HG03558 (cell line): ENCODE measurements around the gene MGAT5B.
"Not testable (repeated sequence)": the region's sequence is repeated elsewhere in the genome, so short reads cannot be mapped to it uniquely, and the experiment has no call there.

Experiments used
- ATAC-seq: cut with Tn5 transposase; IDR thresholded peaks from one replicate; pipeline ENCODE4 v1.9.1; 2021; ENCODE audit warnings: moderate number of reproducible peaks; ENCODE audit not compliant: unreplicated experiment; ENCODE audit errors: extremely low read depth

Gene MGAT5B, protein sequence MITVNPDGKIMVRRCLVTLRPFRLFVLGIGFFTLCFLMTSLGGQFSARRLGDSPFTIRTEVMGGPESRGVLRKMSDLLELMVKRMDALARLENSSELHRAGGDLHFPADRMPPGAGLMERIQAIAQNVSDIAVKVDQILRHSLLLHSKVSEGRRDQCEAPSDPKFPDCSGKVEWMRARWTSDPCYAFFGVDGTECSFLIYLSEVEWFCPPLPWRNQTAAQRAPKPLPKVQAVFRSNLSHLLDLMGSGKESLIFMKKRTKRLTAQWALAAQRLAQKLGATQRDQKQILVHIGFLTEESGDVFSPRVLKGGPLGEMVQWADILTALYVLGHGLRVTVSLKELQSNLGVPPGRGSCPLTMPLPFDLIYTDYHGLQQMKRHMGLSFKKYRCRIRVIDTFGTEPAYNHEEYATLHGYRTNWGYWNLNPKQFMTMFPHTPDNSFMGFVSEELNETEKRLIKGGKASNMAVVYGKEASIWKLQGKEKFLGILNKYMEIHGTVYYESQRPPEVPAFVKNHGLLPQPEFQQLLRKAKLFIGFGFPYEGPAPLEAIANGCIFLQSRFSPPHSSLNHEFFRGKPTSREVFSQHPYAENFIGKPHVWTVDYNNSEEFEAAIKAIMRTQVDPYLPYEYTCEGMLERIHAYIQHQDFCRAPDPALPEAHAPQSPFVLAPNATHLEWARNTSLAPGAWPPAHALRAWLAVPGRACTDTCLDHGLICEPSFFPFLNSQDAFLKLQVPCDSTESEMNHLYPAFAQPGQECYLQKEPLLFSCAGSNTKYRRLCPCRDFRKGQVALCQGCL

DNA sequence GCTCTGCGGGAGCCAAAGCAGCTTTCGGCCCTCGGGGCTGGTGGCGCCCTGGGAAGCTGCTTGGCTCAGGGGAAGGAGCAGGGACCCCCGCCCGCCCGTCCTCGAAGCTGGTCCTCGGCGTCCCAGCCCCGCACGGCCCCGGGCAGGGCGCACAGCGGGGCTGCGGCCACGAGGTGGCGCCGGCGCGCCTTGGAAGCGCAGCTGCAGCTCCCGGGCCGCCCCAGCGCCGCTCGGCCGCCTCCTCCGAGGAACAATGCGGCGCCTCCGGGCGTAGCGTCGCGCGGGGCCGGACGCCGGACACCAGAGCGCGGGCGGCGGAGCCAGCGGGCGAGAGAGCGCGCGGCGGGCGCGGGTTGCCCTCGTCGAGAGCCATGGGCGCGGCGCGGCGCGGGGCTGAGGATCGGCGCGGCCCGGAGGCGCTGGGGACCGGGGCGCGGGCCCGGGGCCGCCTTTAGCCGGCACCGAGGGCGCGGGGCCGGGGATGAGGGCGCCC lies at the start of gene MGAT5B:
Gene MGAT5B (plus strand): TSS at position 229 of the 493 bp plus-strand sequence. CDS start 626 bp downstream, outside the sequence.
- no peak for ATAC-seq

DNA sequence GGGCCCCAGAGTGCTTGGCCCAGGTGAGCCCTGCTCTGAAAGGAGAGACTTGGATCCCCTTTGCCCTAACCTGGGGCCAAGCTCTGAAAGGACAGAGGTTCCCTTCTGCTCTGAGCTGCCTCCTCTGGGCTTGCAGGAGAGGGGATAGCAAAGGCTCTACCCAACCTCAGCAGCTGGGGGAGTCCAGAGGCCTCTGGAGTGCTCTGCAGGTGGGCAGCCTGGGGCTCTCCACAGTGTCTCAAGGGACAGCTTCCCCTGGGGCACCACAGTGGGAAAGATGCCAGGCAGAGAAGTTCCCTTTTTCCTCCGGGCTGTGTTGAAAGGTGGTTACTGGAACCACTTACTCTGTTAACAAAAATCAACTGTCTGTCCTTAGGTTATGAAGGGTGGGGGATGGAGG lies 48.2 kb upstream of the MGAT5B start:
- ATAC-seq = no peak

DNA sequence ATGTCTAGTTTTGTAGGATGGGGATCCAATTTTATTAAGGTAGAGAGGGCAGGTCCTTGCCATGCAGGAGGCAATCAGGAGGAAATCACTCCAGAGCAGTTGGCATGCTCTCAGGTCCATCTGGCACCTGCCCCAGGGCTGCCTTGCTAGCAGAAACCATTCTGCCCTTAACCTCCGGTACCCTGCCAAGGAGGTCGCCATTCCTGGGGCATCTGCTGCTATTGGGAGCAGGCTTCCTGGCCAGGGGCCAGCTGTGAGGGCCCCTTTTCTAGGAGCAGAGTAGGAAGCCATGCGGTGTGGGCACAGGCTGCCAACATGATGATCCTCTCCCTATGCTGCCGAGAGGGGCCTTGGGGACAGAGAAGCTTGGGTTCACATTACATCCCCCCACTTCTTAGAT lies 47.6 kb upstream of the MGAT5B start:
- ATAC-seq = no peak

DNA sequence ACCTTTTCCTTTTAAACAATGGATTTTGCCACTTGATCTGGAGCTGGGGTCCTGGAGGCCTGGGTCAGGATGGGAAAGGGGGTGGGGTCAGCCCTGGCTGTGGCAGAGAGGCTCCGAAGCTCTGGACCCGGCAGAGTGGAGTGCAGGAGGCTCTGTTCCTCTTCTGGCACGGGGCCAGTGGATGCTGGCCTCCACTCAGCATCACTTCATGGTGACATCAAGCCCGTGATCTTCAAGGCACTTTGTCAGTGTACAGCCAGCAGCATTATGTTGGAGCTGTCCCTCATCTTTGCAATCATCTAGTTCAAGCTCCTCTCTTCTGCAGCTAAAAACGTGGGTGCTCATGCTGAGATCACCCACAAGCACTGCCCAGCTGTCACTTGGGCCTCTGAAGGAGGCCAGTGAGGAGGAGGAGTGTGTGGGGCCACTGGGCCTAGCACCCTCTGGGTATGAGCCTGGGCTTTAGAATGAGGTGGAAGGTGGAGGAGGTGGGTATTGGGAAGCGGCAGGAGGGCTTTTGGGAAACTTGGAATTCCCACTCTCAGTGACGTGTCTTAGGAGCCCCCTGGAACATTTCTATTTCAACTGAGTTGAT lies 45.9 kb upstream of the MGAT5B start:
- ATAC-seq = no peak

DNA sequence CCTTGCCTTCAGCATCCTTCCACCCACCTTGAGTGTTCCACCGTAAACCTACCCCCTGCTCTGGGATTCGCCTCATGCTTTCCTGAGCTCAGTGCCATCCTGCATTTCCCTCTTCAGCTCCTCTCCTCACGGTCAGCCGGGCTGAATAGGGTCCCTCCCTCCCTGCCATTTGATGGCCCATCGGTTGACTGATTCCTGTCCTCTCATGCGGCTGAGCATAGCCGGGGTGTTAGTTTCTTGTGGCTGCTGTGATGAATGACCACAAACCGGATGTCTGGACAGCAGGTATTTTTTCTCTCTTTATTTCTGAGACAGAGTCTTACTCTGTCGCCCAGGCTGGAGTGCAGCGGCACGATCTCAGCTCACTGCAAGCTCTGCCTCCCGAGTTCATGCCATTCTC lies 44.1 kb upstream of the MGAT5B start:
- no peak for ATAC-seq

DNA sequence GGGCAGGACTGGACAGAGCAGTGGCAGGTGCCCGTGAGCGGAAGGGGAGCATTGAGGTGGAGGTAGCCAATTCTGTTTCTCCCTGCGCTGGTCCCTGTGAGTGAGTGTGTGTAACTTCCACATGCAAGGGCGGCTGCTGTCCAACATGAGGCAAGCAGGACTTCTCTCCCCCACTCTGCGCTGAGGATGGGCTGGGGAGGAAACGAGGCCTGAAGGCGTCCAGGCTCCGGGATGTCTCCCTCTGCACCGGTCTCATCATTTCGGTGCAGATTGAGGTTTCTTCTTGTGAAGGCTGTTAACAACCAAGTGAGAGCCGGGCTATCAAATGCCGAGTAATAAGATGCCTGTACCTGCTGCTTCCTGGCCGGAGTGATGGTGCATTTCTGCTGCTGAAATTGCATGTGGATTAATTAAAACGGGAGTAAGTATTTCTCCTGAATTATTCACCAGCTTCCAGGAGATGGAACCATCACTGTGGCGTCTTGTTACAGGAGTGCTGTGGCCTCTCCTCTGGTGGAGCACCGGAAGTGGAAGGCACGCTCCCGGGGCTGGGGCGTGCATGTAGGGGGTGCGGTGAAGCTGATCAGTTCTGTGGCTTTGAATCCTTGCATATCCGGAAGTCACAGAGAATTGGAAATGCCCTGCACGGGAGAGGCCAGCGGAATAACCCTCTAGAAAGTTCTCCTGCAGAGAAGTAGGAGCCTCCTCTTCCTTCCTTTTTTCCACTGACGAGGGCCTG lies 41.7 kb upstream of the MGAT5B start:
- no peak for ATAC-seq

DNA sequence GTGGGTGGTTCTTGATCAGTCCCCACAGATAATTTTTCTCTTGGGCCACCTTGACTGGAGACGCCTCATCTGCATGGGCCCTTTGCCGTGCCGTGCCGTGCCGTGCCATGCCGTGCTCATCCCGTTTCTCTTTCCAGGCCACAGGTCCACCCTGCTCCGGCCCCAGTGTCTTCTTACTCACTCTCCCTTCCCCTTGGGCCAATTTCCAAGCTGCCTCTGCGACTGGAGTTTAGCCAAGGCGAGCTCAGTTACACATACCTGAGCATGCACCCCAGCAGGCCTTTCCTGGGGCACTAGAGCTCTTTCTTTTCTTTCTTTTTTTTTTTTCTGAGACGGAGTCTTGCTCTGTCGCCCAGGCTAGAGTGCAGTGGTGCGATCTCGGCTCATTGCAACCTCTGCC lies 40.5 kb upstream of the MGAT5B start:
- no peak for ATAC-seq

DNA sequence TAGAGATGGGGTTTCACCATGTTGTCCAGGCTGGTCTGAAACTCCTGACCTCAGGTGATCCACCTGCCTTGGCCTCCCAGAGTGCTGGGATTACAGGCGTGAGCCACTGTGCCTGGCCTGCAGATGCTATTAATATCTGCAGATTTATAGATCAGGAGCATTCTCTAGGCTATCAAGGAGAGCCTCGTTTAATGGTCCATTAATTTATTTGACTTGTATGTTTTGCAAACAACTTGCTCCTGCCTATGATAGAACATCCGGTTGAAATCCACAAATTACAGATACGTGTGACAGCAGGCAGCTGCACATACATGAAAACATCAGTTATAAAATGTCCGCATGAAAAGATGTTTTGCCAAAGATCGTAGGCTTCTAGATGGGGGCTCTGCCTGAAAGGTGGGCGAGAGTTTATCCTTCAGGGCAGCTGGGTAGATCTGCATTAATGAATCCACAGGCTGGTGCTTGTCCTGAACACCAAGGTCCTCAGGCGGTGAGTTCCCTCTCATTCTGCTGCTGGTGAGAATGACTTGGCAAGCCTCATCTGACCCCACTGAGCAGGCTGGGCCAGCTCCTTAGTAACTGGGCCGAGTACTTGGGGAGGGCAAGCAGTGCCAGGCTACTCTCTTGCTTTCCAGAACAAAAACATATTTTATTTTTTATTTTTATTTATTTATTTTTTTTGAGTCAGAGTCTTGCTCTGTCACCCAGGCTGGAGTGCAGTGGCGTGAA lies 37.1 kb upstream of the MGAT5B start:
- ATAC-seq = no peak

DNA sequence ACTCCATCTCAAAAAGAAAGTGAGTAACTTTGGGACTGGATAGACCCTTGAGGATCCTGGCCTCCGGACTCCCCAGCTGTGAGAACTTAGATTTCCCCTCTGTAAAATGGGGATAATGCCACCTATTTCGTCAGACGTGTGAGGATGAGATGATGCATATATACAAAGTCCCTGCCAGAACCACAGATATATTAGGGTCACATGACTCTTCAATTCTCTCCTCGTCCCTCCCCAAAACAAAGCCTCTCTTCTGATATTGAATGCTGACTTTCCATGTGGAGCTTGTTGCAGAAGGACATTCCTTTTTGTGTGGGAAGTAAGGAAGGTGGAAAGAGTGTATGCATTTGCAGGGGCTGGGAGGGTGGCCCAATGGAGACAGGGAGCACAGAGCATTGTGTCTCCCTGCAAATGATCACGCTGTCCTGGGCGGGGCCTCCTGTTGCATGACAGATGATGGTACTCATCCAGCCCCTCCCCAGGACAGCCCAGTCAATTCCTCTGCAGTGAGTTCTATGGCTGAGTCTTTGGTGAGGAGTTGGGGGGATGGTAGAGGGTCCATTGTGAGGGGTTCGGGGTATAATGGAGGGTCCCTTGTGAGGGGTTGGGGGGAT lies 35.1 kb upstream of the MGAT5B start:
- ATAC-seq = no peak

DNA sequence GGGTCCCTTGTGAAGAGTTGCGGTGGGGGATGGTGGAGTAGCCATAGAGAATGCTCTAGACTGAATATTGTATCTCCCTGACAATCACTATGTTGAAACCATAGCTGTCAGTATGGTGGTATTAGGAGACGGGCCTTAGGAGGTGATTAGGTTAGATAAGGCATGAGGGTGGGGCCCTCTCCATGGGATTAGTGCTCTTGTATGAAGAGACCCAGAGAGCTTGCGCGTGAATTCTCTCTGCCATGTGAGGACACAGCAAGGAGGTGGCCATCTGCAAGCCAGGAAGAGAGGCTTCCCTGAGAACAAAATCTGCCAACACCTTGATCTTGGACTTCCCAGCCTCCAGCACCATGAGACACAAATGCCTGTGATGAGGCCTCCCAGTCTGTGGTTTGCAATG lies 34.5 kb upstream of the MGAT5B start:
- no peak for ATAC-seq

DNA sequence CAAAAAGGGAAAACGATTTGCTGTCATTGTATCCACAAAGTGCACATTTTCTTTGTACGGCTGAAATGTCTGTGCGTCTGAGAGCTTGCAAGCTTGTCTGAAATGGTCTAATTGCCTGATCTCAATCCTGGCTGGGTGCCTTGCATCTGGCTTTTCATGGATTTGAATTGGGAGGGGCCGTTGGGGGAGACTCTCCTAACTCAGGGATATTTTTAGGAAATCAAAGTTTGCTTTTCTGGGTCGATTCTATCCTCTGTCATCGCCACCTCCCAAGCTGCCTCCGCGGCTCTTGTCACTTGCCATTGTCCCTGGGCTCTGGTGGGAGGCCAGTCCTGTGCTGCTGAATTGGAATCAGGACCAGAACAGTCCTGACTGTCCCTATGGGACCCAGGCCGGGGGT lies 33.3 kb upstream of the MGAT5B start:
- no peak for ATAC-seq

DNA sequence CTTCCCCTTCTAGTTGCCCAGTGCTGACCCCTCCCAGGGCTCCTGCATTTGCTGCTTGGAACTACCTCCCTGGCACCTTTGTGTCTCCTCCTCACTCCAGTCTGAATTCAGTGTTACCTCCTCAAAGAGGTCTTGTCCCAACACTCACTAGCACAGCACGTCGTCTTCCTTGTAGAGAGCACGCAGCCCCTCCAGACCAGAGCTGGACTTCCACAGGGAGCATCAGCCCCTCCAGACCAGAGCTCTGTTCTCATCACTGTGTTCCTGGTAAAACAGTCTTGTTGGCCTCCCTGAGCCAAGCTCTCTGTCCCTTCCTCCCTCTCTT lies 27.8 kb upstream of the MGAT5B start:
- ATAC-seq = no peak

DNA sequence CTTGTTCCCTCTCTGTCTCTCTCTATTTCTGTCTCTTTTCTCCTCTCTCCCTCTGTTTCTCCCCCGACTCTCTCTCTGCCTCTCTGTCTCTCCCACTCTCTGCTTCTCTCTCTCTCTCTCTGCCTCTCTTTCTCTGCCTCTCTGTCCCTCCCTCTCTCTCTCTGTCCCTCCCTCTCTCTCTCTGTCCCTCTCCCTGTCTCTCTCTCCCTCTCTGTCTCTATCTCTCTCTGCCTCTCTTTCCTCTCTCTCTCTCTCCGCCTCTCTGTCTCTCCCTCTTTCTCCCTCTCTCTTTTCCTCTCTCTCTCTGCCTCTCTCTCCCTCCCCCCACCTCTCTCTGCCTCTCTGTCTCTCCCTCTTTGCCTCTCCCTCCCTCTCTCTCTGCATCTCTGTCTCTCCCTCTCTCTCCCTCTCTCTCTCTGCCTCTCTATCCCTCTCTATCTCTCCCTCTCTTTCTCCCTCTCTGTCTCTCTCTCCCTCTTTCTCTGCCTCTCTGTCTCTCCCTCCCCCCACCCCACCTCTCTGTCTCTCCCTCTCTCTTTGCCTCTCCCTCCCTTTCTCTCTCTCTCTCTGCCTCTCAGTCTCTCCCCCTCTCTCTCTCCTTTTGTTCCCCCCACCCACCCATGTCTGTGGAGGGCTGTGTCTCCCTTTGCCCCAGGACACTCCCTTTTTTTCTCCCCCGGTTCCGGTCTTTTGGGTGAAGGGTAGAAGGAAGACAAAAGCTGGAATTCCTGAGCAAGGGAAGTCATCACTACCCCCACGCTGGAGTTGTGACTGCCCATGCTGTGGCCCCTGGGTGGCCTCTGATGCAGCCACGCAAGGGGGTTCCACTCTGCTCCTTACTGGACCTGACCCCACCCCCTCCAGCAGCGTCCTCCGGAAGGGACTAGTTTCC lies 27.1 kb upstream of the MGAT5B start:
- no peak for ATAC-seq

DNA sequence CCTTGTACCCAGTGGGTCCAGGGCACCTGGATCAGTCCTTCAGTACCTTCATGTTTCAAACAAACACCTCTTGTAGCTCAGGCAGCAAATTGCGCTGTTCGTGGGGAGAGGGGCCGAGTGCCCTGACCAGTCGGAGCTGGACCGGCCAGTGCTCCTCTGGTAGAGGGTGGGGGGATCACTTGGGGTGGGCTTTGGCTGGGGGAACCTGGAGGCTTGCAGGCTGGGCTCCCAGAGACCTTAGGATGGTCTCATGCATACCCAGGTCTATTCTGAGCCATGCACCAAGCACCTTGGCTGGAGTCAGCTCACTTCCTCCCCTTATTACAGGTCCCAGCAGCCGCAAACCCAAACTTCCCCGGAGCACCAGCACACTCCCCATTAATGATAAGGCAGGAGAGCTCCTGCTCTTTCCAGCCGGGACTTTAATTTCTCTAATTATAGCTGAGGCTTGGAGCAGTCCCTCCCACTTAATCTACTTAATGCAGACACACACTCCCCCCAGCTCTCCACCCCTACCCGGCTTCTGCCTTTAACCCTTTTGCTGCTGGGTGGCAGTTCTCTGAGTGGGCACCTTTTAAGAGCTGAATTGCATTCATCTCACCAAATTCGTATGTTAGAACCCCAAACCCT lies 26.3 kb upstream of the MGAT5B start:
- ATAC-seq = no peak

DNA sequence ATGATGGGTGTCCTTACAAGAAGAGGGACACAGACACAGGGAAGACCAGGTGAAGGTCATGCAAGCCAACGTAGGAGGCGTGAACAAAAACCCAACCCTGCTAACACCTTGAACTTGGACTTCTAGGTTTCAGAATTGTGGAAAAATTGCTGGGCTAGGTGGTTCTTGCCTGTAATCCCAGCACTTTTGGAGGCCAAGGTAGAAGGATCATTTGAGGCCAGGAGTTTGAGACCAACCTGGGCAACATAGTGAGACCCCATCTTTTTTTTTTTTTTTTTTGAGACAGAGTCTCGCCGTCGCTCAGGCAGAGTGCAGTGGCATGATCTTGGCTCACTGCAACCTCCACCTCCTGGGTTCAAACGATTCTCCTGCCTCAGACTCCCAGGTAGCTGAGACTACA lies 25.1 kb upstream of the MGAT5B start:
- not testable (repeated sequence) for ATAC-seq

DNA sequence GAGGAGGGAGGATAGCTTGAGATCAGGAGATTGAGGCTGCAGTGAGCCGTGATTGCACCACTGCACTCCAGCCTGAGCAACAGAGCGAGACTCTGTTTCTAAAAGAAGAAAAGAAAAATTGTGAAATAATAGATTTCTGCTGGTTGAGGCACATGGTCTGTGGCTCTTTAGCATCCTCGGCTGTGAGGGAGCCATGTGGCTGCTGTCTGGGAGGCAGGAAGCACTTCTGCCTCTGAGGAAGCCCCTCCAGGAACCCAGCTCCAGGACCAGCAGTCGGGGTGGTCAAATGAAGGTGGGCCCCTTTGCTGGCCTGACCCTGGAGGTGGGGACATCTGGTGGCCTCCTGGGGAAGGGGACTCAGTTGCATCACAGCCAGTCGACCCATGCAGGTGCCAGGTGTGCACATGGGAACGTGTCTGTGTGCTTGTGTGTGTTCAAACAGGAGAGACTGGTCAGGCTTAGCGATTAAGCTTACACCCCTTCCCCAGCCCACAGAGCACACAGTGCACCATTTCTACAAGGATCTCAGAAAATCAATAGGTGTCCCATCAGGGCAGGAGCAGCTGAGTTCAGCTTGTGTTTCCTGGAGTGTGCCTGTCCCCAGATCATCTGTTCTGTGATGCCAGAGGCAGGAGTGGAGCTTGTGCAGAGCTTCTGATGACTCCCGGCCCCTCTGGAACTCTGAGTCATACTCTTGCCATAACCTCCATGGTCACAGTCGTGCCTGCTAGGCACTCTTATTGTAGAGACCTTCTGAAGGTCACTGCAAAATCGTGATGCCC lies 24.3 kb upstream of the MGAT5B start:
- ATAC-seq = no peak

DNA sequence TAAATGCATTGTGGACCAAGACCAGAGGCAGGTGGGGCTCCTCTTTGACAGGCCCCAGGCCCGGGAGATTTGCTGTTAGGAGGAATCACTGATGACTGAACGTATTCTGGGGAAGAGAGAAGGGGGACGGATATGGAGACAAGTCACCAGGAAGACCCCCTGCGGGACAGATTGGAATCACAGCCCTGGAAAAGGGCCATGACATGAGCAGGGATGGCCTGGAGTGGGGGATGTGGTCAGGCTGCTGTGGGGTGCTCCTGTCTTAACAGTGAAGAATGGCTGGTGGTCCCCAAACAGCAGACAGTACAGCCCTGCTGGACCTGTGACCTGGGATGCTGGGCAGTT lies 23.7 kb upstream of the MGAT5B start:
- ATAC-seq = no peak
